GM18873 (cell line): Measurements from ENCODE around the gene ZP4.
"Not testable (repeated sequence)": the region's sequence is repeated elsewhere in the genome, so short reads cannot be mapped to it uniquely, and the experiment has no call there.

Experiments
- ATAC-seq: cut with Tn5 transposase; IDR thresholded peaks from one replicate; pipeline ENCODE4 v1.9.1; 2021; ENCODE audit warnings: mild to moderate bottlenecking, moderate library complexity, moderate number of reproducible peaks; ENCODE audit not compliant: unreplicated experiment, low FRiP score

The ZP4 gene

DNA sequence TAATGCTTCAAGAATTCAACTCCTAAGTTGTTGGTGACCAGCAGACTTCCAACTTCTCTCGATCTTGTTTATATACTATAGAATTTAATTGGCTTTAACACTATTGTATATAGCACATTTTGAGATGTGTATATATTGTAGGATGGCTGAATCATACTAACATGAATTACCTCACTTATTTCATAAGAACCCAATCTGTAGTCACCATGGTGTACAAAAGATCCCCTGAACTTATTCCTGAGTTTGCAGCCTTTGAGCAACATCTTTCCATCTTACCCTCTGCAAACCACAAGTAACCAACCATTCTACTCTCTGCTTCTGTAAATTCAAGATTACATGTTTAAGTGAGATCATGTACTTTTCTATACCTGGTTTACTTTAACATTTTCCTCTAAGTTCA lies 12.3 kb downstream of the ZP4 start:
- no peak for ATAC-seq

GRCh38 chr1:237877631-237878030 lies 13.1 kb downstream of the ZP4 start:
- ATAC-seq = no peak

DNA sequence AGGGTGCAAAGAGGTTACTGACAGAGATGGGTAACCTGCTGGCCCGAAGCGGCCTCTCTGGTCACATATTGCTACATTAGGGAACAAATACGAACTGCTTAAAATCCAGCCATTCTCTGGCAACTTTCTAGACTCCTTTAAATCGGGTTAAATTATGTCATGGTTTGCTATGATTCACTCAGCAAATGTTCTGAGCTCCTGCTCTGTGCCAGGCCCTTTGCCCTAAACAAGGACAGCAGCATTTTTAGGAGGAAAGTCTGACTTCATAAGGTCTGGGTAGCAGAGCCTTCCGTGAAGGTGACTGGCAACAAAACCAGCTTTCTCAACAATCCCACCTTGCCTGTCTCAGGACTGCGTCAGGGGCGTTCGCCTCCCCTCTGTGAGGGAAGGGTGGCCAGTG lies 15.4 kb downstream of the ZP4 start:
- ATAC-seq = no peak

- ATAC-seq = no peak
Observed at GRCh38 chr1:237873487-237874211, 17.1 kb downstream of the ZP4 start.

GRCh38 chr1:237868817-237869600 lies 21.7 kb downstream of the ZP4 start:
- ATAC-seq = no peak

- no peak for ATAC-seq
Observed at GRCh38 chr1:237867380-237867888, 23.3 kb downstream of the ZP4 start.

GRCh38 chr1:237864338-237865244 lies 26.1 kb downstream of the ZP4 start:
- no peak for ATAC-seq

DNA sequence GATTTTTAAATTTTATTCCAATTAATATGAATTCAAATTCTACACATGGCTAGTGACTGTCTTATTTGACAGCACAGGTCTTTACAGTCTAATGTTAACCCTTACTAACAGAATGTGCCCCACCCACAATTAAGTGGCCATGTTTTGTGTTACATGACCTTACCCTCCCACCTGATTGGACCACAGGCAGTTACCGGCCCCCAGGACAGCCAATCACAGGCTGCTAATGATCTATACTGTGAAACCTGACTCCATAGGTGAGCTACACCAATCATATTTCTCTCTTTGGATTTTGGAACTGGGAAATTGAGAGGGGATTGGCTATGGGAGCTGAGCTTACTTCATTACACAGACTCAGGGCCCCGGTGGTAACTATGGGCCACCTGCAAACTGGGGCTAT lies 27.5 kb downstream of the ZP4 start:
- no peak for ATAC-seq

DNA sequence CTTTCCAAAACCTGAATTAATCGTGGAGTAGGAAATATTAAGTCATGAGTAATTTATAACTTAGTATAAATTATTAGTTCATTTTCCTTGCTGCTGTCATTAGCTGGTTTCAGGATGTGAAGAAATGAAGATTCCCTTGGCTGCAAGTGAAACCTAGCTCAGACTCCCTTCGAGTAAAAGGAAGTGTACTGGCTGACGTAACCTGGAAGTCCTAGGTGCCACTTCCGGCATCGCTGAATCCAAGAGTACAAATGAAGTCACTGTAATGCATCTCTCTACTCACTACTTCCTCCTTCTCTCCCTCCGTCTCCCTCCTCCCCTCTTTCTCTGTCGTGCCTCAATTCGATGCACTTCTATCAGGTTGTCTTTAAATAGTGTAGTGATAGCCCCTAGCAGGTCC lies 28.8 kb downstream of the ZP4 start:
- no peak for ATAC-seq

DNA sequence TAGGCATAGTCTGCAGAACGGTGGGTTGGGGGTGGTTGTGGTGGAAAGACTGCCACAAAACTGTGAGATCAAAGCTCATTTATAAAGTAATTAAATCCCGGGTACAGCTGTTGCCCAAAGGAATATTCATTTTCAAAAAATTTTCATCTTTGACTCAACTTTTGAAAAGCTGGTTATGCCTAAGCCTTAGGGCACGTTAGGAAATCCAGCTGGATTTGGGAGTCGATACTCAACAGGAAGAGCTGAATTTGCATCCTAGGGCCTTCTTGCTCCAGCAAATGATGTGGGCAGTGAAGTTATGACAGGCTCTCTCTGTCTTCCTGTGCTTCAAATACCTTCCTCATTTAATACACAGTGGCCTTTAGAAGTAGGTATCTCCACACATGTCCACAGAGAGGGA lies 31.7 kb downstream of the ZP4 start:
- no peak for ATAC-seq

DNA sequence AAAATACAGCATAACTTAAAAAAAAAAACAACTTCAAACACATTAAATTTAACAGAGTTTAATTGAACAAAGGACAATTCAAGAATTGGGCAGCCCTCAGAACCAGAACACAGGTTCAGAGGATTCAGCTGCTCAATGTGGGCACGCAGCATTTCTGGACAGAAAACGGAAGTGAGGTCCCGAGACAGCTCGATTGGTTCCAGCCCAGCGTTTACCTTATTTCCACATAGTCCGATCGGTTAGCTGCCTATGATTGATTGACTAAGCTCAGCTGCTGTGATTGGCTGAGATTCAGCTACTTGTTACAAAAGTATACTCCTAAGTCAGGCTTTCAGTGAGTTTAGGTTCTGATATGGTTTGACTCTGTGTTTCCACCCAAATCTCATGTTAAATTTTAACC lies 33.3 kb downstream of the ZP4 start:
- ATAC-seq = no peak

DNA sequence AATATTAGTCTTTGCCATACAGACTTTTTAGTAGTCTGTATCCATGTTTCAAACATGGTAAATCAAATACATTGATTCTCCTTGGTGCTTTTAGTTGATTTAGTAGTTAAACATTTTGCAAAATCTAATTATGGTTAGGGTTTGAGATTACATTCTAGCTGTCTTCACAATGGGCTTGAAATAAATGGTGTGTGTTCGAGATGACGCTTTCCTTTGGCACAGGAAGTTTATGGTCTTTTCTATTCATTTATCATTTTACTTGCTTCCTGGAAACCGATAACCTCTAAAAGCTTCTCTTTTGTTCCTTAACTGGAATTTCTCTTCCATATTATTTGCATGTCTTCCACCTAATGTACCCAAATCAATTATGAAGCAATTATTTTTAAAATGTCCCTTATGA lies 38.4 kb downstream of the ZP4 start:
- ATAC-seq = no peak

DNA sequence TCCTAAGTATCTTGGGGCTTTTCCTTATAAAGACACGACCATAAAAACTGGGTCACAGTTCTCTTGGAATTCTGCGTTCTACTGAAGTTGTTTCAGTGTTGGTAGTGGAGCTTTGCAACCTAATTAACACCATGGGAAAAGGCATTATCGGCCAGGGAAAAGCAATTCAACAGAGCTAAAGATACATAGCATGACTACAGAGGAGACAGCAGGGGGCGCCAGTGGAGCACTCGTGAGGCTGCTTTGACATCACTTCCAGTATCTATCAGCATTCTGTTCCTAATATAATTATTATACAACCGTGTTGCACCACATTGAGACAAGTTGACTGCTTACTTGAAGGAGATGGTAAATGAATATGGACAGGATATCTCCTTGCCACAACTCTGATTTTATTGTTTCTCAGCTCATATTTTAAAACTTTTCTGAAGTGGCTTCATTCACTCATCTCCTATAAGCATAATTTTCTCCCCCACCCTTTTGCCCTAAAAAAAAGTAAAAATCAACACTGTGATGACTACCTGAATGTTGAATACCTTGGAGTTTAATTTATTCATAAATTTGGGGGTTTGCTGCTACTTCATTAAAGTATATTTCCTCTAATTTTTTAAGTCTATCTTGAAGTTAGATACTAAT lies 39.4 kb downstream of the ZP4 start:
- no peak for ATAC-seq

DNA sequence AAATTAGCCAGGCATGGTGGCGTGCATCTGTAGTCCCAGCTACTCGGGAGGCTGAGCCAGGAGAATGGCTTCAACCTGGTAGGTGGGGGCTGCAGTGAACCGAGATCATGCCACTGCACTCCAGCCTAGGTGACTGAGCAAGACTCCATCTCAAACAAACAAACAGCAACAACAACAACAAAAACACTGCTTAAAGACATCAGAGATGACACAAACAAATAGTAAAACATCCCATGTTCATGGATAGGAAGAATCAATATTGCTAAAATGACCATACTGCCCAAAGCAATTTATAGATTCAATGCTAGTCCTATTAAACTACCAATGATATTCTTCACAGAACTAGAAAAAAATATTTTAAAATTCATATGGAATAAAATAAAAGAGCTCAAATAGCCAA lies 47.2 kb downstream of the ZP4 start:
- not testable (repeated sequence) for ATAC-seq

- ATAC-seq = no peak
Observed at GRCh38 chr1:237841485-237841884, 49.2 kb downstream of the ZP4 start.

DNA sequence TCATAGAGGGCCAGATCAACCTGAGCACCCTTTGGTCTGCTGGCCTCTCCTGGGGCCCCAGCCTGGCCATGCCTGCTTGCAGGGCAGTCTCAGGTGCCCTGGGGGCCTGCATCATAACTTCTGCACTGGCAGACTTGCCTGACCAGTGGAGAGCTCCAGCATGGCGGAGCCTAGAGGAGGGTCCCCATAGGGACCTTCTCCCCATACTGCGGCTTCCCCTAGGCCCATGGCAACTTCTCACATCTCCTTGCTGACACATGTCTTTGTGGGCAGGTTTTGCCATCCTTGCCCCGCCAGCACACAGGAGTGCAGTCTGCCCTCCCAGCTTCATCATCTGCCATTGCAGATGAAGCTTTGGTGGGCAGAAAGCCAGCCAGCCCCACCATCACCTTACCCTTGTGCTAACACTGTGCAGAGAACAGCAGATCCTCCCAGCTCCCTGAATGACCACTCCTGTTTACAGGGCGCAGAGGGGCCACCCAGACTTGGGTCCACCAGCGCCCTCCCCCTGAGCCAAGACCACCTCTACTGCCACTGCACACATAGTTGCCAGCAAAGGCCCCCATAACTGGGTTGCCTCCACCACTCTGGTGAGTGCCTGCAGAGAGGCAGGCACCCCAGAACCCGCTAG lies 51.7 kb downstream of the ZP4 start:
- no peak for ATAC-seq

DNA sequence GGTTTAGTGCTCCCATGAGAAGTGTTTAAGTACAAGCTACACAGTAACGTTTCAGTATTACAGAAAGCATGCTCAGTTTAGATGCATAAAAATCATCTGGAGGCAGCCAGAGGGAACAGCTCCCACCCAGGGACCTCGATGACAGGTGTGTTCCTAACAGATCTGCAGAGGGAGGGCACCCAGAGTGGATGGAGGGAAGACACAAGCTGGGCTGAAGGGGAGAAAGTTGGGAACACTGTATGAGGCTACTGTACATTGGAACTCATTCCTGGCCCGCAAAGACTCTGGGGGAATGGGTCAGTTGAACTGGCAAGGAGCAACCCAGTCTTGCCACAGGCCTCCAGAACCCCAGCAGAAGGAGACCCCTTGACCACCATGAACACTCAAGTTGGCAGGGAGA lies 52.4 kb downstream of the ZP4 start:
- ATAC-seq = no peak

DNA sequence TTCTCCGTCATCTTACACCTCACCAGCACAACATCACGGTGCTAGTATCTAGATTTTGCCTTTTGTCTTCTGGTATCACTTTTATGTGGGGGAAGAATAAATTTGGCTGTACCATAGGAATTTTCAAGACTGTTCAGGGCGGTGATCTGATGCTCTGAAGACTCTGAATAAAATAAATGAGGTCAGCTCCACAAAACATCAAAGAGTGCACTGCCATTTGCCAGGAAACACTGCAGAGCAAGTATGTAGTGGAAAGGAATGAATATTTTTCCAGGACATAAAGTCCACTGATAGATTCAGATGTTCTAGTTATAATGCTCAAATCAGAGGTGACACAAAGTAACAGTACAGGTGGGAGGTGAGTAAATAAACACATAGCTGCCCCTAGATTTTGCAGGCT lies 56.3 kb downstream of the ZP4 start:
- ATAC-seq = no peak

DNA sequence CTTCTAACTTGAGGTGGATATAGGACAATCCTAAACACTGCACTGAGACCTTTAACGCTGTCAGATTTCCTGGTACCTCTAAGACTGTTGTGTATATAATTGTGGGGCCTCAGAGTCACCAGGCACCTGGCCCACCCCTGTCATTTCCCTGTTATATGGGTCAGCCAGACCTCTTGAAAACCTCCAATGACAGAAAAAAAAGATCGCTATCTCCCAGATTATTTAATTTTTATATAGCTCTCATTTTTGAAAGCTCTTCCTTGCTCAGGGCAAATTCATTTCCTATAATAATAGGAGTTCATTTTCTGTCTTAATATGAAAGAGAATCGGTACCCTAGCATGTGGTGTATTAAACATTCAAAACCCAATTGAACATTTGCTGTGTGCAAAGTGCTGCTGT lies 56.7 kb downstream of the ZP4 start:
- no peak for ATAC-seq

DNA sequence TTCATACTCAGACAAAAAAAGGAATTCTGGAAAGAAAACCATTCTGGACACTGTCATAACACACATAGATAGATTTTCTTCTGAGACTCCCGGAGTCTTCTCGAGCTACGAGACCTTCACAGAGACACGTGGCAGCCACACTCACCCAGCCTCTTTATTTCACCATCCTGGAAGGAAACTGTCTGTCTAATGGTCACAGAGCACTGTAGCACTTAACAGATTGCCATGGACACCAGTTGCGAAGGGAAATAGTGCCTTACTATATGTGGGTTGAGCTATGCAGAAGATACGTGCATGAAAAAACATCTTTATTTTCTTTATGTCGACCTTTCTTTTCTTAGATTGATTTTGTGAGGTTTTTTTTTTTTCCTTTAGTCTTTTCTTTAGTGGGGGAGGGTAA lies 57.9 kb downstream of the ZP4 start:
- ATAC-seq = no peak
